Subcutaneous abdominal adipose tissue (tissue), 5 donors: ENCODE results near the gene NKX1-2.

Experiments used
- H3K27ac ChIP-seq: one replicate; pipeline ENCODE4 v1.7.0; 2013; ENCODE audit warnings: low read depth, mild to moderate bottlenecking, inconsistent platforms, low read length, moderate library complexity
- H3K27me3 ChIP-seq, 5 donors: one replicate each; pipeline ENCODE4 v1.7.0; 2013; ENCODE audit warnings: low read length in 5 of 5, inconsistent platforms in 1 of 5; ENCODE audit not compliant: control insufficient read depth in 5 of 5, insufficient read depth in 4 of 5
- H3K36me3 ChIP-seq, 5 donors: one replicate each; pipeline ENCODE4 v1.7.0; 2013; ENCODE audit warnings: low read length in 5 of 5; ENCODE audit not compliant: control insufficient read depth in 5 of 5, insufficient read depth in 5 of 5
- H3K4me1 ChIP-seq, 5 donors: one replicate each; pipeline ENCODE4 v1.7.0; 2013; ENCODE audit warnings: low read length in 5 of 5, mild to moderate bottlenecking in 3 of 5, moderate library complexity in 1 of 5; ENCODE audit not compliant: control insufficient read depth in 5 of 5, insufficient read depth in 5 of 5
- H3K4me3 ChIP-seq, 5 donors: one replicate each; pipeline ENCODE4 v1.7.0; 2013; ENCODE audit warnings: low read length in 5 of 5, low read depth in 1 of 5
- H3K9ac ChIP-seq, 5 donors: one replicate each; pipeline ENCODE4 v1.7.0; 2013; ENCODE audit warnings: low read length in 5 of 5, mild to moderate bottlenecking in 4 of 5, moderate library complexity in 3 of 5
- H3K9me3 ChIP-seq, 5 donors: one replicate each; pipeline ENCODE4 v1.7.0; 2013; ENCODE audit warnings: low read length in 5 of 5; ENCODE audit not compliant: control insufficient read depth in 5 of 5
- donor health status: healthy.
- donor health status: healthy.
- donor health status: healthy.
- donor health status: healthy.
- donor health status: healthy.

The NKX1-2 gene

GRCh38 chr10:124450012-124450782 lies at the start of gene NKX1-2:
Gene NKX1-2 (minus strand): TSS chr10:124450035. CDS start chr10:124449943, 92 bp downstream.
- H3K4me3 ChIP-seq: no peak within 1 kb of the TSS
- peaks cover 0 to 24% (median 13%) of the 10 kb centered on the region in 5 donors for H3K4me1 ChIP-seq
- H3K27ac ChIP-seq: no peak within 1 kb of the TSS
- H3K9me3 ChIP-seq: no peaks in the 10 kb centered on the region
- no peak within 1 kb of the TSS for H3K9ac ChIP-seq
- H3K36me3 ChIP-seq: no peaks in the 10 kb centered on the region
- H3K27me3 ChIP-seq: peaks cover 41 to 78% (median 60%) of the 10 kb centered on the region in 5 donors

GRCh38 chr10:124498056-124498455 lies 48.2 kb upstream of the NKX1-2 start:
- peaks cover 0 to 6% (median 4%) of the 10 kb centered on the region in 5 donors for H3K9me3 ChIP-seq
- H3K4me3 ChIP-seq: no peak overlapping the region
- H3K27me3 ChIP-seq: no peaks in the 10 kb centered on the region
- H3K4me1 ChIP-seq: no peaks in the 10 kb centered on the region
- H3K27ac ChIP-seq: no peak overlapping the region
- no peak overlapping the region for H3K9ac ChIP-seq
- H3K36me3 ChIP-seq: peaks cover 0 to 5% (median 3%) of the 10 kb centered on the region in 5 donors

- Histone ChIP-seq H3K9me3 (peaks cover 0 to 6% (median 4%) of the 10 kb centered on the region in 5 donors), H3K27me3 (no peaks in the 10 kb centered on the region), H3K4me1 (no peaks in the 10 kb centered on the region), H3K27ac (no peak overlapping the region), H3K4me3 (no peak overlapping the region), H3K36me3 (peaks cover 0 to 5% (median 3%) of the 10 kb centered on the region in 5 donors), H3K9ac (no peak overlapping the region)
These were observed 47.5 kb upstream of the NKX1-2 start for GRCh38 chr10:124497196-124497881.

GRCh38 chr10:124496620-124497019 lies 46.8 kb upstream of the NKX1-2 start:
- Histone ChIP-seq H3K36me3 (peaks cover 0 to 5% (median 3%) of the 10 kb centered on the region in 5 donors), H3K27me3 (no peaks in the 10 kb centered on the region), H3K4me3 (no peak overlapping the region), H3K9ac (no peak overlapping the region), H3K27ac (no peak overlapping the region), H3K4me1 (no peaks in the 10 kb centered on the region), H3K9me3 (peaks cover 0 to 6% (median 4%) of the 10 kb centered on the region in 5 donors)

DNA sequence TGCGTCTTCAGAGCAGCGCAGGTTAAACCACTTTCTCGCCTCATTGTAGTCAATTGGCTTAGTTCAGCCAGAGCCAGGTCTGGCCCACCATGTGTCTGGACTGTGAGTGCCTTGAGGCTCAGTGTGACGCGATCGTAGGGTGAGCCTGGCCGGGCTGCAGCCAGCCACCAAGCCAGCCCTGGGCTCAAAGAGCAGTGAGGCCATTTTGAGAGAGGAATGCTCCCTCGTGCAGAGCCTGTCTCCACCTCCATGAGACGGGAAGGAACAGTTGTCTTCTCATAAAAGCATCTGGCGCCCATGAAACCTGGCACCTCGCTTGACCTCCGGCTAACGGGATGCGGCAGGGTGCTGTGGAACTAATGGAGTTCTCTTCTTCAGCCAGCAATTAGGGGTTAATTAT lies 46.3 kb upstream of the NKX1-2 start:
- Histone ChIP-seq H3K27ac (no peak overlapping the region), H3K9ac (no peak overlapping the region), H3K9me3 (peaks cover 0 to 6% (median 4%) of the 10 kb centered on the region in 5 donors), H3K4me1 (peaks cover 0 to under 1% (median 0%) of the 10 kb centered on the region in 5 donors), H3K27me3 (no peaks in the 10 kb centered on the region), H3K4me3 (no peak overlapping the region), H3K36me3 (peaks cover 0 to 7% (median 4%) of the 10 kb centered on the region in 5 donors)

- peaks cover 0 to 5% (median 1%) of the 10 kb centered on the region in 5 donors for H3K36me3 ChIP-seq
- peaks cover 0 to 3% (median under 1%) of the 10 kb centered on the region in 5 donors for H3K9me3 ChIP-seq
- no peak overlapping the region for H3K9ac ChIP-seq
- no peaks in the 10 kb centered on the region for H3K27me3 ChIP-seq
- H3K4me3 ChIP-seq: no peak overlapping the region
- peaks cover 0 to 2% (median 0%) of the 10 kb centered on the region in 5 donors for H3K4me1 ChIP-seq
- H3K27ac ChIP-seq: no peak overlapping the region
These were observed 45.9 kb upstream of the NKX1-2 start for GRCh38 chr10:124495725-124496124.

DNA sequence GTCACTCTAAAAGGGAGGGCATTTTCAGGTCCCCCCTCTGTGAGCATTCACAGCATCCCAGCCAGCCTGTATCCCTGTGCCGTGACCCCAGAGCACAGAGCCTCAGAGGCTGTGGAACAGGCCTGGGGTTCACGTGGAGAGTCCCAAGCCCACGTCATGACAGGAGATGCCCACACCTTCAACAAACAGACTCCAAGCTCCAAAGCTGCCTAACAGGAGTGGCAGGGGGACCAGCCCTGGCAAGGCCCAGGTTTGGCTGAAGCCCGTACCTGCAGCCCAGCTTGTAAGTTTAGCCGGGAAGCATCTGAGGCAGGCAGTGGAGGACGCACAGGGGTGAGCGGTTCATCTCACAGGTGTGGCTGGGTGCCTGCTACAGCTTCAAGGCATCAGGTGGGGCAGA lies 45.3 kb upstream of the NKX1-2 start:
- Histone ChIP-seq H3K9ac (no peak overlapping the region), H3K36me3 (peaks cover 0 to 6% (median 0%) of the 10 kb centered on the region in 5 donors), H3K9me3 (no peaks in the 10 kb centered on the region), H3K4me3 (no peak overlapping the region), H3K4me1 (peaks cover 0 to 2% (median 0%) of the 10 kb centered on the region in 5 donors), H3K27ac (no peak overlapping the region), H3K27me3 (no peaks in the 10 kb centered on the region)

DNA sequence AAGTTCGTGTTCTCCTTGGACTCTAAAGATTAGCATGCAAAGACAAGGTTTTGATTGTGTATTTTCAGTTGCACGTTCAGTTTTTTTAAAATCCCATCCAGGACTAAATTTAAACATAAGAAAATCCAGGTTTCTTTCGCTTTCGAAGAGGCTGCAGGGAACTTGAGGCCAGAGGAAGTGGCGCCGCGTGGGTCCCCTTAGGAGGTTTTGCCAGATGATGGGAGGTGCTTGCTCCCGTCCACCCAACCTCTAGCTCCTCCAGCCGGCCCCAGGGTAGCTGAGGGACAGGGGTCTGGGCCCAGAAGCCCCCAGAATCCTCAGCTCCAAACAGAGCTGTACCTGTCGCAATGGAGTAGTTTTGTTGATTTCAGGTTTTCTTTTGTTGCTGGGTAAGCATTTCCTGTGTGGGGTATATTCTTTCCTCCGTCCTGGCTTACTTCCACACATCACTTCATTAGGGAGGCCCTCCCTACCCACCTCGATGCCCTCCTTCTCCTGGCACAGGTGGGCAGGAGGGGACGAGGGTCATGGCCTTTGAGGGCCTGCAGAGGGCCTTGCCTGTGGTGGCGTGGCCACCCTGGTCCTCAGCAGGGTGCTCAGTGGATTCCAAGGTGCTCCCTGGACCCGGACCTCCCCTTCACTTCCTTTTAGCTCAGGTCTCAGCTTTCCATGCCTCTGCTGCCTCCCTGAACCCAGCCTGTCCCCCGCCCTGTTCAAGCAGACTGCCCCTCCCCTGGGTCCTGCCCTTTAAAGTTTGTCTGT lies 44.4 kb upstream of the NKX1-2 start:
- no peak overlapping the region for H3K27ac ChIP-seq
- H3K36me3 ChIP-seq: peaks cover 0 to 7% (median 0%) of the 10 kb centered on the region in 5 donors
- no peak overlapping the region for H3K9ac ChIP-seq
- H3K4me3 ChIP-seq: peak overlapping the region in 2 of 5 donors; percentile 17 to 22
- H3K9me3 ChIP-seq: no peaks in the 10 kb centered on the region
- peaks cover 0 to 2% (median 0%) of the 10 kb centered on the region in 5 donors for H3K4me1 ChIP-seq
- no peaks in the 10 kb centered on the region for H3K27me3 ChIP-seq

- Histone ChIP-seq H3K27me3 (no peaks in the 10 kb centered on the region), H3K4me1 (peaks cover 0 to 2% (median 0%) of the 10 kb centered on the region in 5 donors), H3K36me3 (peaks cover 0 to 7% (median 2%) of the 10 kb centered on the region in 5 donors), H3K9me3 (no peaks in the 10 kb centered on the region), H3K27ac (no peak overlapping the region), H3K9ac (no peak overlapping the region), H3K4me3 (peak overlapping the region in 1 of 5 donors; percentile 22)
These were observed 43.5 kb upstream of the NKX1-2 start for GRCh38 chr10:124493214-124493882.
